NOMO-1 (cell line): ENCODE results near the gene RPGRIP1L.

ENCODE experiments used
- DNase-seq, 2 experiments: peaks; one replicate each; lab custom pipeline; 2025; ENCODE audit not compliant: unreplicated experiment in 2 of 2; lab: John Stamatoyannopoulos, UW

The RPGRIP1L gene

GRCh38 chr16:53703590-53704444 is at the start of gene RPGRIP1L, which contains the start of gene FTO:
TSS of gene RPGRIP1L (minus strand) at chr16:53703859. CDS start at chr16:53700723, 3,136 bp downstream.
TSS of gene FTO (plus strand) at chr16:53704156.
- DNase-seq = peak; percentile 97 to 99

GRCh38 chr16:53753431-53753830 is 49.8 kb upstream of the RPGRIP1L start:
- DNase-seq = no peak

- no peak for DNase-seq
Measured at GRCh38 chr16:53752560-53752959, 48.9 kb upstream of the RPGRIP1L start.

- no peak for DNase-seq
Measured at GRCh38 chr16:53745753-53746266, 42.2 kb upstream of the RPGRIP1L start.

GRCh38 chr16:53745086-53745485 is 41.4 kb upstream of the RPGRIP1L start:
- DNase-seq = no peak

GRCh38 chr16:53744449-53744848 is 40.8 kb upstream of the RPGRIP1L start:
- DNase-seq = peak in 1 of 2 experiments; percentile 35

- peak in 1 of 2 experiments; percentile 33 for DNase-seq
Measured at GRCh38 chr16:53743149-53743566, 39.5 kb upstream of the RPGRIP1L start.

GRCh38 chr16:53741546-53741945 is 37.9 kb upstream of the RPGRIP1L start:
- no peak for DNase-seq

- DNase-seq = no peak
Measured at GRCh38 chr16:53740933-53741531, 37.4 kb upstream of the RPGRIP1L start.

GRCh38 chr16:53740476-53740875 is 36.8 kb upstream of the RPGRIP1L start:
- no peak for DNase-seq

GRCh38 chr16:53737552-53737951 is 33.9 kb upstream of the RPGRIP1L start:
- no peak for DNase-seq

- DNase-seq = no peak
Measured at GRCh38 chr16:53736297-53736696, 32.6 kb upstream of the RPGRIP1L start.

GRCh38 chr16:53734908-53735307 is 31.2 kb upstream of the RPGRIP1L start:
- no peak for DNase-seq

GRCh38 chr16:53732296-53732929 is 28.8 kb upstream of the RPGRIP1L start:
- no peak for DNase-seq

- DNase-seq = no peak
Measured at GRCh38 chr16:53730693-53731092, 27.0 kb upstream of the RPGRIP1L start.

GRCh38 chr16:53726625-53727024 is 23.0 kb upstream of the RPGRIP1L start:
- DNase-seq = no peak

GRCh38 chr16:53721017-53721416 is 17.4 kb upstream of the RPGRIP1L start:
- no peak for DNase-seq

GRCh38 chr16:53717577-53717976 is 13.9 kb upstream of the RPGRIP1L start:
- DNase-seq = no peak

GRCh38 chr16:53715023-53715384 is 11.3 kb upstream of the RPGRIP1L start:
- no peak for DNase-seq

GRCh38 chr16:53714205-53715022 is 10.8 kb upstream of the RPGRIP1L start:
- no peak for DNase-seq
